WTC11 (cell line): ENCODE results near the gene TFF2. TPM values are rescaled to one million over a fixed set of nuclear protein-coding genes. Genes with fewer than 3 reads are reported as not detected.

Source experiments
- ATAC-seq: fragments of 200-7000 bp; cut with Tn5 transposase; 2 replicates; pipeline ENCODE4 v1.10.0; 2021; ENCODE audit warnings: mild to moderate bottlenecking, moderate library complexity
- CTCF ChIA-PET: fragments of 300-600 bp; sonication (Branson Sonifier 250); formaldehyde crosslinking; loops from one replicate; lab custom pipeline; 2021; ENCODE audit warnings: antibody characterized with exemption; lab: Charles Lee
- POLR2A ChIA-PET: fragments of 350-600 bp; sonication (Branson Sonifier 250); formaldehyde crosslinking; loops from one replicate; lab custom pipeline; 2021; ENCODE audit warnings: antibody characterized with exemption; lab: Charles Lee
- DNase-seq: peaks from one replicate; pipeline ENCODE4 v3.0.0; 2021; ENCODE audit warnings: low spot score
- H3K27ac Mint-ChIP-seq: 2 replicates; pipeline ENCODE4 v1.8.0; 2021; ENCODE audit warnings: mixed read lengths
- H3K27me3 Mint-ChIP-seq: 2 replicates; pipeline ENCODE4 v1.8.0; 2021; ENCODE audit warnings: low read depth, mild to moderate bottlenecking, moderate library complexity, mixed read lengths
- H3K36me3 Mint-ChIP-seq: 2 replicates; pipeline ENCODE4 v1.8.0; 2021; ENCODE audit warnings: mixed read lengths
- H3K4me1 Mint-ChIP-seq: 2 replicates; pipeline ENCODE4 v1.8.0; 2022; ENCODE audit warnings: mixed read lengths
- H3K4me3 Mint-ChIP-seq: 2 replicates; pipeline ENCODE4 v1.8.0; 2021; ENCODE audit warnings: mild to moderate bottlenecking, moderate library complexity, mixed read lengths
- H3K9me3 Mint-ChIP-seq: 2 replicates; pipeline ENCODE4 v1.8.0; 2021; ENCODE audit warnings: mixed read lengths
- AR ChIP-seq: fragments of 250-450 bp; sonication (Bioruptor Pico); IDR thresholded peaks from 2 replicates; pipeline ENCODE4 v1.9.0; 2021; ENCODE audit warnings: mild to moderate bottlenecking
- CREM ChIP-seq: sonication (generic); formaldehyde crosslinking; IDR thresholded peaks from 2 replicates; pipeline ENCODE4 v1.8.1; 2022; ENCODE audit warnings: mild to moderate bottlenecking, missing genetic modification reagents, moderate library complexity
- CTCF ChIP-seq: fragments of 200-600 bp; IDR thresholded peaks from 2 replicates; pipeline ENCODE4 v1.8.0; 2022; ENCODE audit warnings: antibody characterized with exemption
- E2F1 ChIP-seq: sonication (generic); formaldehyde crosslinking; IDR thresholded peaks from 2 replicates; pipeline ENCODE4 v1.8.0; 2022; ENCODE audit warnings: mild to moderate bottlenecking, missing genetic modification reagents
- MAX ChIP-seq: sonication (generic); formaldehyde crosslinking; IDR thresholded peaks from 2 replicates; pipeline ENCODE4 v1.8.0; 2022; ENCODE audit warnings: mild to moderate bottlenecking, missing genetic modification reagents
- MYBL2 ChIP-seq: sonication (generic); formaldehyde crosslinking; IDR thresholded peaks from 2 replicates; pipeline ENCODE4 v1.8.1; 2023; ENCODE audit warnings: mild to moderate bottlenecking, moderate library complexity, missing genetic modification reagents
- NFE2L1 ChIP-seq: sonication (generic); formaldehyde crosslinking; IDR thresholded peaks from 2 replicates; pipeline ENCODE4 v1.8.1; 2023; ENCODE audit warnings: missing genetic modification reagents
- NR2C2 ChIP-seq: sonication (generic); formaldehyde crosslinking; IDR thresholded peaks from 2 replicates; pipeline ENCODE4 v1.8.0; 2022; ENCODE audit warnings: mild to moderate bottlenecking, missing genetic modification reagents
- SP1 ChIP-seq: sonication (generic); formaldehyde crosslinking; conservative IDR thresholded peaks from 2 replicates; pipeline ENCODE4 v1.8.1; 2022; ENCODE audit warnings: missing genetic modification reagents
- TCF7 ChIP-seq: sonication (generic); formaldehyde crosslinking; IDR thresholded peaks from 2 replicates; pipeline ENCODE4 v1.8.0; 2022; ENCODE audit warnings: mild to moderate bottlenecking, low read depth, missing genetic modification reagents, moderate library complexity
- TEAD4 ChIP-seq: sonication (generic); formaldehyde crosslinking; IDR thresholded peaks from 2 replicates; pipeline ENCODE4 v1.8.0; 2022; ENCODE audit warnings: mild to moderate bottlenecking, missing genetic modification reagents
- ZBTB43 ChIP-seq: sonication (generic); formaldehyde crosslinking; IDR thresholded peaks from 2 replicates; pipeline ENCODE4 v1.8.1; 2023; ENCODE audit warnings: mild to moderate bottlenecking, missing genetic modification reagents
- ZNF121 ChIP-seq: sonication (generic); formaldehyde crosslinking; IDR thresholded peaks from 2 replicates; pipeline ENCODE4 v1.8.0; 2023; ENCODE audit warnings: missing genetic modification reagents
- total RNA-seq: library from RNA; stranded (reverse); gene quantifications from 3 replicates; pipeline ENCODE4 v1.2.3, GENCODE V29; 2021

TFF2 gene
- total RNA-seq, 1 experiment from 2014 or later, result 0.33 TPM

- no peak for ATAC-seq
Measured at GRCh38 chr21:42377951-42378340, 27.2 kb upstream of the TFF2 start.

More at GRCh38 chr21:42377951-42378340, 27.2 kb upstream of the TFF2 start:
- TF ChIP-seq CREM (CRISPR knock-in tag) (no peak), TEAD4 (CRISPR knock-in tag) (no peak), E2F1 (CRISPR knock-in tag) (no peak), NFE2L1 (CRISPR knock-in tag) (no peak), NR2C2 (CRISPR knock-in tag) (no peak), SP1 (CRISPR knock-in tag) (no peak), MAX (CRISPR knock-in tag) (no peak), ZBTB43 (no peak), TCF7 (no peak), AR (CRISPR knock-in tag) (no peak), CTCF (no peak), ZNF121 (no peak), MYBL2 (no peak)
- H3K4me1 Mint-ChIP-seq, result peaks cover 6% of the 10 kb centered on the region
- H3K27me3 Mint-ChIP-seq, result peaks cover 3% of the 10 kb centered on the region; the same call in 1 of the 2 replicates
- H3K36me3 Mint-ChIP-seq, result peaks cover 5% of the 10 kb centered on the region; the same call in 1 of the 2 replicates
- H3K4me3 Mint-ChIP-seq, result no peak overlapping the region
- H3K27ac Mint-ChIP-seq, result no peak overlapping the region
- no peak for DNase-seq
- CTCF ChIA-PET, result interaction anchor here (2.1 kb wide), 1 partner anchor 68 kb away, joined by 11 read pairs; no protein-coding TSS in a partner anchor
- POLR2A ChIA-PET, result interaction anchor here (0.5 kb wide), 1 partner anchor 9 kb away, joined by 5 read pairs; no protein-coding TSS in a partner anchor
- H3K9me3 Mint-ChIP-seq, result peaks cover 14% of the 10 kb centered on the region
